Right cardiac atrium (tissue), 5 donors: ENCODE measurements around the gene LENG9. TPM values are rescaled to one million over a fixed set of nuclear protein-coding genes. Genes with fewer than 3 reads are reported as not detected.

ENCODE experiments used
- ATAC-seq, 2 donors: fragments of 200-7000 bp; cut with Tn5 transposase; one replicate each; pipeline versions ENCODE4 v1.8.0 to v1.9.1; 2020; ENCODE audit warnings: moderate library complexity in 2 of 2, mild to moderate bottlenecking in 1 of 2
- DNase-seq, 3 donors: peaks; one replicate each; pipeline ENCODE4 v3.0.0-alpha.2; 2020
- H3K27ac ChIP-seq: one replicate; pipeline ENCODE4 v1.5.1; 2013; ENCODE audit warnings: mild to moderate bottlenecking, low read length, control low read depth, moderate library complexity
- H3K27me3 ChIP-seq: one replicate; pipeline ENCODE4 v1.6.1; 2013; ENCODE audit not compliant: control insufficient read depth, insufficient read depth
- H3K4me1 ChIP-seq: one replicate; pipeline ENCODE4 v1.6.1; 2013; ENCODE audit warnings: low read length; ENCODE audit not compliant: control insufficient read depth, insufficient read depth
- H3K4me3 ChIP-seq: one replicate; pipeline ENCODE4 v1.5.1; 2013; ENCODE audit warnings: low read length, control low read depth
- H3K9me3 ChIP-seq: one replicate; pipeline ENCODE4 v1.6.1; 2013; ENCODE audit warnings: low read length; ENCODE audit not compliant: control insufficient read depth
- WGBS: extraction: QIAGEN DNeasy Blood & Tissue Kit; methylation state at CpG from one replicate; pipeline ENCODE4 v1.1.7; 2013; 5-methylcytosine and 5-hydroxymethylcytosine counted together
- intact Hi-C, 4 donors: fragments of 100-400 bp; cut with DNase I; formaldehyde crosslinking; loops; one replicate each; pipeline versions ENCODE4 v1.11.0 to v1.14.0; 2022 to 2023
- polyA plus RNA-seq: library from polyadenylated mRNA; stranded (reverse); fragments of 200-250 nt; gene quantifications from one replicate; pipeline ENCODE4 v1.2.3, GENCODE V29; 2013
- total RNA-seq, 4 donors: library from RNA; stranded (reverse); fragmentation: NEBNext Ultra II Directional; extraction: Animal tissue kit (Norgen Biotek cat#: 25700); gene quantifications; one replicate each; pipeline ENCODE4 v1.2.1, GENCODE V29; 2021
- donor health status: healthy with polysubstance abuse.
- donor health status: DM: no; HTN: yes; CAD: no.
- donor health status: DM: no; HTN: no; CAD: no.
- donor health status: DM: no; HTN: yes; CAD: no; lungs with severe emphysema.
- donor health status: DM: yes; HTN: yes; CAD: no.

The LENG9 gene
- total and polyA plus RNA-seq, 5 donors = 2.1 to 4.1 (median 2.6) TPM

GRCh38 chr19:54418030-54418929 is 45.3 kb downstream of the LENG9 start:
- no peaks in the 10 kb centered on the region for H3K27me3 ChIP-seq
- H3K9me3 ChIP-seq = no peaks in the 10 kb centered on the region
- WGBS = 19% methylated on average over 25 of the region's 25 CpGs
- H3K4me3 ChIP-seq = no peak overlapping the region
- no peak for DNase-seq
- H3K27ac ChIP-seq = peak overlapping the region; percentile 14
- H3K4me1 ChIP-seq = no peaks in the 10 kb centered on the region
- intact Hi-C loops = no loop called here
- no peak for ATAC-seq

- H3K4me3 ChIP-seq = no peak overlapping the region
Observed at GRCh38 chr19:54416695-54417491, 46.7 kb downstream of the LENG9 start.

GRCh38 chr19:54415901-54416673 is 47.5 kb downstream of the LENG9 start:
- WGBS = 5% methylated on average over 28 of the region's 28 CpGs

More at GRCh38 chr19:54416695-54417491, 46.7 kb downstream of the LENG9 start:
- Histone ChIP-seq H3K9me3 (no peaks in the 10 kb centered on the region), H3K27ac (no peak overlapping the region), H3K4me1 (no peaks in the 10 kb centered on the region), H3K27me3 (no peaks in the 10 kb centered on the region)
- intact Hi-C loops = no loop called here
- 34% methylated on average over 44 of the region's 44 CpGs for WGBS
- DNase-seq (no peak), ATAC-seq (no peak)

GRCh38 chr19:54415208-54415900 is 48.2 kb downstream of the LENG9 start, which contains the start of gene TTYH1:
TTYH1 (plus strand) TSS chr19:54415464; CDS start chr19:54415553, 89 bp downstream.
- intact Hi-C loops = no loop called here
- ATAC-seq = no peak
- Histone ChIP-seq H3K27me3 (no peaks in the 10 kb centered on the region), H3K4me3 (peak within 1 kb of the TSS; percentile 3), H3K27ac (no peak within 1 kb of the TSS), H3K9me3 (no peaks in the 10 kb centered on the region), H3K4me1 (no peaks in the 10 kb centered on the region)
- WGBS = 2% methylated on average over 61 of the region's 68 CpGs
- DNase-seq = no peak

More at GRCh38 chr19:54415901-54416673, 47.5 kb downstream of the LENG9 start:
- Histone ChIP-seq H3K27ac (no peak overlapping the region), H3K4me3 (peak overlapping the region; percentile 3), H3K9me3 (no peaks in the 10 kb centered on the region), H3K27me3 (no peaks in the 10 kb centered on the region), H3K4me1 (no peaks in the 10 kb centered on the region)
- DNase-seq = no peak
- intact Hi-C loops = no loop called here
- no peak for ATAC-seq

GRCh38 chr19:54414156-54414555 is 49.4 kb downstream of the LENG9 start:
- H3K27me3 ChIP-seq = no peaks in the 10 kb centered on the region
- no peak for DNase-seq
- H3K4me3 ChIP-seq = no peak overlapping the region
- H3K4me1 ChIP-seq = no peaks in the 10 kb centered on the region
- no peak overlapping the region for H3K27ac ChIP-seq
- intact Hi-C loops = no loop called here
- no peaks in the 10 kb centered on the region for H3K9me3 ChIP-seq
- WGBS = 83% methylated on average over 4 of the region's 4 CpGs
- no peak for ATAC-seq

GRCh38 chr19:54412877-54413276 is 50.7 kb downstream of the LENG9 start:
- ATAC-seq (no peak), DNase-seq (no peak)
- H3K4me3 ChIP-seq = no peak overlapping the region
- H3K4me1 ChIP-seq = no peaks in the 10 kb centered on the region
- no peaks in the 10 kb centered on the region for H3K9me3 ChIP-seq
- WGBS = 77% methylated on average over 4 of the region's 4 CpGs
- intact Hi-C loops = no loop called here
- H3K27me3 ChIP-seq = no peaks in the 10 kb centered on the region
- H3K27ac ChIP-seq = no peak overlapping the region

Other genes with a start within 250 kb of the LENG9 start
- 1 to 10 TPM; 2.5 to 5.7 (median 4.9) TPM for gene LILRB3, start 240.8 kb downstream of the LENG9 start, total RNA-seq
- 0.95 TPM for gene LILRB3, start 240.8 kb downstream of the LENG9 start, polyA plus RNA-seq
- gene LILRA6, start 221.0 kb downstream of the LENG9 start, total RNA-seq = 1 to 10 TPM; 1.9 to 3.9 (median 2.5) TPM
- gene LILRA6, start 221.0 kb downstream of the LENG9 start, polyA plus RNA-seq = 1.00 TPM
- gene LILRB5, start 206.5 kb downstream of the LENG9 start, total RNA-seq = 10 to 100 TPM; 10.1 to 18.6 (median 12.4) TPM
- gene LILRB5, start 206.5 kb downstream of the LENG9 start, polyA plus RNA-seq = 6.0 TPM
- gene LILRB2, start 182.7 kb downstream of the LENG9 start, total RNA-seq = 1 to 10 TPM; 2.8 to 5.0 (median 4.8) TPM
- gene LILRB2, start 182.7 kb downstream of the LENG9 start, polyA plus RNA-seq = 1.9 TPM
- gene LILRA5, start 150.6 kb downstream of the LENG9 start, total RNA-seq = 1 to 10 TPM; 1.7 to 2.7 (median 2.2) TPM
- 0.61 TPM for gene LILRA5, start 150.6 kb downstream of the LENG9 start, polyA plus RNA-seq
- gene LILRA4, start 124.6 kb downstream of the LENG9 start, total RNA-seq = not detected
- gene LILRA4, start 124.6 kb downstream of the LENG9 start, polyA plus RNA-seq = not detected
- 1 to 10 TPM; 6.8 to 9.1 (median 8.1) TPM for gene LAIR1, start 98.8 kb downstream of the LENG9 start, total RNA-seq
- 2.9 TPM for gene LAIR1, start 98.8 kb downstream of the LENG9 start, polyA plus RNA-seq
- gene TTYH1, start 48.3 kb downstream of the LENG9 start, total RNA-seq = 1 to 10 TPM; 2.4 to 3.0 (median 2.9) TPM
- gene TTYH1, start 48.3 kb downstream of the LENG9 start, polyA plus RNA-seq = 3.6 TPM
- gene LENG8, start 14.6 kb downstream of the LENG9 start, total RNA-seq = 10 to 100 TPM; 66.2 to 87.4 (median 71.4) TPM
- gene LENG8, start 14.6 kb downstream of the LENG9 start, polyA plus RNA-seq = 77.5 TPM
- 10 to 100 TPM; 10.4 to 22.5 (median 12.8) TPM for gene CDC42EP5, start 9.5 kb upstream of the LENG9 start, total RNA-seq
- 10.8 TPM for gene CDC42EP5, start 9.5 kb upstream of the LENG9 start, polyA plus RNA-seq
- not detected for gene LAIR2, start 39.1 kb upstream of the LENG9 start, total RNA-seq
- not detected for gene LAIR2, start 39.1 kb upstream of the LENG9 start, polyA plus RNA-seq
- gene LILRA2, start 110.0 kb upstream of the LENG9 start, total RNA-seq = 1 to 10 TPM; 1.6 to 5.6 (median 3.4) TPM
- gene LILRA2, start 110.0 kb upstream of the LENG9 start, polyA plus RNA-seq = 0.88 TPM
- gene LILRA1, start 129.9 kb upstream of the LENG9 start, total RNA-seq = 1 to 10 TPM in 2 of 4 donors, under 1 TPM in 2; 0.64 to 1.5 (median 1.0) TPM
- gene LILRA1, start 129.9 kb upstream of the LENG9 start, polyA plus RNA-seq = 0.20 TPM
- gene LILRB1, start 166.7 kb upstream of the LENG9 start, total RNA-seq = 1 to 10 TPM; 2.4 to 4.1 (median 2.7) TPM
- 1.2 TPM for gene LILRB1, start 166.7 kb upstream of the LENG9 start, polyA plus RNA-seq
- 1 to 10 TPM; 3.0 to 5.3 (median 4.6) TPM for gene LILRB4, start 199.2 kb upstream of the LENG9 start, total RNA-seq
- 1.4 TPM for gene LILRB4, start 199.2 kb upstream of the LENG9 start, polyA plus RNA-seq